Measurements from ENCODE around the gene EP400.

The EP400 gene

GRCh38 chr12:131911851-131912477 lies 37.8 kb upstream of the EP400 start:
- no peak for DNase-seq

- no peak for DNase-seq
Observed at GRCh38 chr12:131912518-131913274, 37.0 kb upstream of the EP400 start.

GRCh38 chr12:131913666-131914065 lies 36.1 kb upstream of the EP400 start:
- DNase-seq = no peak

- no peak for DNase-seq
Observed at GRCh38 chr12:131914179-131914702, 35.5 kb upstream of the EP400 start.

- DNase-seq = no peak
Observed at GRCh38 chr12:131915000-131915689, 34.6 kb upstream of the EP400 start.

- no peak for DNase-seq
Observed at GRCh38 chr12:131915823-131916222, 33.9 kb upstream of the EP400 start.

GRCh38 chr12:131916306-131917138 lies 33.2 kb upstream of the EP400 start:
- no peak for DNase-seq

- no peak for DNase-seq
Observed at GRCh38 chr12:131917139-131917710, 32.5 kb upstream of the EP400 start.

GRCh38 chr12:131917711-131918306 lies 31.9 kb upstream of the EP400 start:
- no peak for DNase-seq

GRCh38 chr12:131918311-131919050 lies 31.3 kb upstream of the EP400 start:
- no peak for DNase-seq

GRCh38 chr12:131919051-131919347 lies 30.7 kb upstream of the EP400 start:
- no peak for DNase-seq

GRCh38 chr12:131919366-131920156 lies 30.2 kb upstream of the EP400 start:
- DNase-seq = no peak

GRCh38 chr12:131920157-131920508 lies 29.6 kb upstream of the EP400 start:
- DNase-seq = no peak

- no peak for DNase-seq
Observed at GRCh38 chr12:131920902-131921840, 28.6 kb upstream of the EP400 start.

- no peak for DNase-seq
Observed at GRCh38 chr12:131921866-131922769, 27.6 kb upstream of the EP400 start.

GRCh38 chr12:131922772-131923171 lies 27.0 kb upstream of the EP400 start:
- no peak for DNase-seq

- no peak for DNase-seq
Observed at GRCh38 chr12:131923260-131923659, 26.5 kb upstream of the EP400 start.
